ENCODE data around the gene JMJD1C. TPM values are rescaled to one million over a fixed set of nuclear protein-coding genes. Genes with fewer than 3 reads are reported as not detected.

JMJD1C gene
- total and polyA plus RNA-seq, 11 donors: 20.3 to 54.6 (median 34.1) TPM

DNA sequence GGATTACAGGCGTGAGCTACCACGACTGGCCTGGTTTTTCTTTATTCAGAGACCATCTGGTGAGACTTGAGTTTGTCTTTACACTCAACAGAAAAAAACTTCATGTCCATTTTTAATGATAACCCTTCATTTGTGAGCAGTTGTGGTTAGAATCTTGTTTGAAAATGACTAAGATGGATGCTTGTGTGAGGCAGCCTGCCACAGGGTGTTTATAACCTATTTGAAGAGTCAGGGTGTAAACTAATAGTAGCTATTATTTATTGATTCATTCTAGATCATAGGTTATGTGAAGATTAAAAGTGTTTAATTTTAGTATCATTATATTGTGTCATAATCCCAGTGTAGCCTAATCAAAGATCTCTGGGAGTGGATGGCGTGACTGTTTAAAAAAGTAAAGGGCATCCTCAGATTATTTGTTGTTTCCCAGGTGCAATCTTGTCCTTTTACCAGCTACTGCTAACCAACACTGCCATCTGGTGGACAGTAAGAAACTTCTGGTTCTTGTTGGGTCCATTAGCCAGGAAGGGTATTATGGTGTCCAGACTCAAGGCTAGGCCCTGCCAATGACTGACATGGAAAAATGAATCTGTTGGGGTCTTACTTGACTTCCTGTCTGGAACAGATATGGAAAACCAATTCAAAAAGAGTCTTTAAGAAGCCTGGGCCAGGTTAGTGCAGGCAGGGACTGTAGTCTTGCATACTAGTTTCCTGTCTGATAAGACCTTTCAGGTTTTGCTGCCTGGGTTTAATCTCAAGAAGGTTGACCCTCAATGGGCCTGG lies 307.7 kb downstream of the JMJD1C start:
- peak in 2 of 5 donors; percentile 34 to 45 for DNase-seq
- Histone ChIP-seq H3K36me3 (peaks cover 0 to 29% (median 23%) of the 10 kb centered on the region in 9 donors), H3K27me3 (no peaks in the 10 kb centered on the region), H3K4me1 (peaks cover 0 to 19% (median 8%) of the 10 kb centered on the region in 12 donors), H3K9me3 (no peaks in the 10 kb centered on the region), H3K4me3 (no peak overlapping the region), H3K27ac (no peak overlapping the region)
- peak; percentile 52 to 76 (median 72) for ATAC-seq
- intact Hi-C loops (cut with DNase I): loop anchor here (1.0 to 10.0 kb wide), 17 partner anchors 53 to 721 kb away; partner anchors contain the start of gene EGR2 (in 6 of the 10)
- TF ChIP-seq POLR2A (IDR thresholded peaks at IDR 0.05) (no peak), CTCF (IDR thresholded peaks at IDR 0.05) (peak; percentile 71 to 88 (median 81))
- WGBS, 4 donors: 60 to 66% (median 63%) methylated on average over 3 of the region's 3 CpGs

DNA sequence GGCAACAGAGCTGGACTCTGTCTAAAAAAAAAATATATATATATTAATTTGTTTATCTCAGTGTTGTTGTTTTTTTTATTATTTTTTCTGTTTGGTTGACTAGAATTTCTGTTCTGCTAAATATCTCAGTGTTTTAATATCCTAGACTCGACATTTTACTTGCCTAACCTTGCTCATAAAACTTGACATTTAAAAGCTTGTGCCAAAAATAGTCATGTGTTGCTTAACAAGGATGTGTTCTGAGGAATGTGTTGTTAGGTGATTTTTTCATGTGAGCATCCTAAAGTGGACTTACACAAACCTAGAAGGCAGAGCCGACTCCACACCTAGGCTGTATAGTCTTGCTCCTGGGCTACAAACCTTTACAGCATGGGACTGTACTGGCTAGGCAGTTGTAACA lies 309.5 kb downstream of the JMJD1C start:
- Histone ChIP-seq H3K36me3 (peaks cover 0 to 46% (median 38%) of the 10 kb centered on the region in 9 donors), H3K4me1 (peaks cover 0 to 19% (median 8%) of the 10 kb centered on the region in 12 donors), H3K27ac (peak overlapping the region in 2 of 12 donors; percentile 1 to 12), H3K9me3 (no peaks in the 10 kb centered on the region), H3K27me3 (no peaks in the 10 kb centered on the region), H3K4me3 (no peak overlapping the region)
- TF ChIP-seq CTCF (IDR thresholded peaks at IDR 0.05): no peak
- no peak for TF ChIP-seq POLR2A (IDR thresholded peaks at IDR 0.05)
- intact Hi-C loops (cut with DNase I): loop anchor here (2.0 to 10.0 kb wide), 15 partner anchors 51 to 719 kb away; partner anchors contain the start of gene EGR2 (in 6 of the 10)
- no peak for ATAC-seq
- 73 to 82% (median 79%) methylated on average over 2 of the region's 2 CpGs for WGBS, 4 donors
- DNase-seq: no peak

DNA sequence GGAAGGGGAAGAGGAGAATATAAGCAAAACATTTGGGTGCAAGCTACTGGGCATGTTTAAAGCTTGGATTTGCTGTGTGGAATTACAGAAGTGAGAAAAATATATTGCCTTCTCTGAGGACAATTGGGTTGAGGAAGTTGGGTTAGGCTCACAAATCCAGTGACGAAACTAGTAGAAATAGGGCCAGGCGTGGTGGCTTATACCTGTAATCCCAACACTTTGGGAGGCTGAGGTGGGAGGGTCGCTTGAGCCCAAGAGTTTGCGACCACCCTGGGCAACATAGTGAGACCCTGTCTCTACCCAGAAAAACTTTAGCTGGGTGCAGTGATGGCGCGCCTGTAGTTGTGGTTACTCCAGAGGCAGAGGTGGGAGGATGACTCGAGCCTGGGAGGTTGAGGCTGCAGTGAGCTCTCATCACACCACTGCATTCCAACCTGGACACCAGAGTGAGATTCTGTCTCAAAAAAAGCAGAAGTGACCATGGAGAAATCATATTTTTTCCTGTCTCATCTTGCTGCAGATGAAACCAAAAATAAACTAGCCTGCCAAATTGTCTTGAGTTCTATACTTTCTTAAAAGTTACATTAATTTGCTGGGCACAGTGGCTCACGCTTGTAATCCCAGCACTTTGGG lies 310.3 kb downstream of the JMJD1C start:
- no peak overlapping the region for H3K4me3 ChIP-seq
- peaks cover 0 to 53% (median 45%) of the 10 kb centered on the region in 9 donors for H3K36me3 ChIP-seq
- no peaks in the 10 kb centered on the region for H3K9me3 ChIP-seq
- WGBS, 4 donors: 93 to 97% (median 95%) methylated on average over 8 of the region's 8 CpGs
- H3K27me3 ChIP-seq: no peaks in the 10 kb centered on the region
- intact Hi-C loops (cut with DNase I): loop anchor here (2.0 to 10.0 kb wide), 15 partner anchors 51 to 718 kb away; partner anchors contain the start of gene EGR2 (in 6 of the 10)
- TF ChIP-seq POLR2A (IDR thresholded peaks at IDR 0.05) (no peak), CTCF (IDR thresholded peaks at IDR 0.05) (no peak)
- ATAC-seq (no peak), DNase-seq (no peak)
- peaks cover 0 to 19% (median 8%) of the 10 kb centered on the region in 12 donors for H3K4me1 ChIP-seq
- peak overlapping the region in 1 of 12 donors; percentile 30 for H3K27ac ChIP-seq
